Fibroblast of lung (primary cell): Measurements from ENCODE around the gene CHIT1.

Experiments used
- EZH2 ChIP-seq: IDR thresholded peaks from 2 replicates; pipeline ENCODE4 v1.5.1; 2012; ENCODE audit warnings: low read length, control low read depth, mild to moderate bottlenecking; ENCODE audit errors: missing control alignments
- TF ChIP-seq, protein P1 (sequence below), 2 donors: IDR thresholded peaks in 1 of 2; conservative IDR thresholded peaks in 1 of 2; 1 replicate in 1 of 2; 2 replicates in 1 of 2; pipeline ENCODE4 v1.5.1; 2011 to 2012; ENCODE audit warnings: low read length in 2 of 2, control low read depth in 1 of 2, inconsistent platforms in 1 of 2, low read depth in 1 of 2, mild to moderate bottlenecking in 1 of 2

DNA sequence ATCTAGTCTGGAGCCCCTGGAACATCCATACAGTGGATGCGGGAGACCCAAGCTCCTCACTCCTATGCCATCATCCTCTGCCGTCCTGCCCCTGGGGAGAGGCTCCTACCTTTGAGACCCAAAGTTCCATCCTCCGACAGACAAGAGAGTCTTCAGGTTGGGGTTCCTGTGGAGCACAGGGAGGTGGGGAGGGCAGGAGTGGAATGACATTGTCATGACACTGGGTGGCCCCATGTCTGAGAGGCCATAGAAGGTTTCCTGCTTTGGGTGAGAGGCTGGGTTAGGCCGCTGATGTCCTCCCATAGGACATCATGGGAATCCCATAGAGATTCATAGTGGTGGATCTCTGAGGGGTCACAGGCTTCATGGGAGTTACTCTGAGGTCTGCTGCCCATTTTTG is 45.0 kb downstream of the CHIT1 start:
- TF ChIP-seq, protein P1, sequence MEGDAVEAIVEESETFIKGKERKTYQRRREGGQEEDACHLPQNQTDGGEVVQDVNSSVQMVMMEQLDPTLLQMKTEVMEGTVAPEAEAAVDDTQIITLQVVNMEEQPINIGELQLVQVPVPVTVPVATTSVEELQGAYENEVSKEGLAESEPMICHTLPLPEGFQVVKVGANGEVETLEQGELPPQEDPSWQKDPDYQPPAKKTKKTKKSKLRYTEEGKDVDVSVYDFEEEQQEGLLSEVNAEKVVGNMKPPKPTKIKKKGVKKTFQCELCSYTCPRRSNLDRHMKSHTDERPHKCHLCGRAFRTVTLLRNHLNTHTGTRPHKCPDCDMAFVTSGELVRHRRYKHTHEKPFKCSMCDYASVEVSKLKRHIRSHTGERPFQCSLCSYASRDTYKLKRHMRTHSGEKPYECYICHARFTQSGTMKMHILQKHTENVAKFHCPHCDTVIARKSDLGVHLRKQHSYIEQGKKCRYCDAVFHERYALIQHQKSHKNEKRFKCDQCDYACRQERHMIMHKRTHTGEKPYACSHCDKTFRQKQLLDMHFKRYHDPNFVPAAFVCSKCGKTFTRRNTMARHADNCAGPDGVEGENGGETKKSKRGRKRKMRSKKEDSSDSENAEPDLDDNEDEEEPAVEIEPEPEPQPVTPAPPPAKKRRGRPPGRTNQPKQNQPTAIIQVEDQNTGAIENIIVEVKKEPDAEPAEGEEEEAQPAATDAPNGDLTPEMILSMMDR (conservative IDR thresholded peaks at IDR 0.05 in 1 of 2, IDR thresholded peaks at IDR 0.05 in 1 of 2; ENCODE audit: low read depth in 1 of 2, low read length in 2 of 2), result no peak
- no peak for TF ChIP-seq EZH2
